ENCODE results near the gene SYVN1. TPM values are rescaled to one million over a fixed set of nuclear protein-coding genes. Genes with fewer than 3 reads are reported as not detected.
A peak's percentile ranks its signal among the peaks of the same experiment; 100 is the strongest.

SYVN1 gene
- total RNA-seq, 1 donor from 2014 or later: 68.1 TPM

DNA sequence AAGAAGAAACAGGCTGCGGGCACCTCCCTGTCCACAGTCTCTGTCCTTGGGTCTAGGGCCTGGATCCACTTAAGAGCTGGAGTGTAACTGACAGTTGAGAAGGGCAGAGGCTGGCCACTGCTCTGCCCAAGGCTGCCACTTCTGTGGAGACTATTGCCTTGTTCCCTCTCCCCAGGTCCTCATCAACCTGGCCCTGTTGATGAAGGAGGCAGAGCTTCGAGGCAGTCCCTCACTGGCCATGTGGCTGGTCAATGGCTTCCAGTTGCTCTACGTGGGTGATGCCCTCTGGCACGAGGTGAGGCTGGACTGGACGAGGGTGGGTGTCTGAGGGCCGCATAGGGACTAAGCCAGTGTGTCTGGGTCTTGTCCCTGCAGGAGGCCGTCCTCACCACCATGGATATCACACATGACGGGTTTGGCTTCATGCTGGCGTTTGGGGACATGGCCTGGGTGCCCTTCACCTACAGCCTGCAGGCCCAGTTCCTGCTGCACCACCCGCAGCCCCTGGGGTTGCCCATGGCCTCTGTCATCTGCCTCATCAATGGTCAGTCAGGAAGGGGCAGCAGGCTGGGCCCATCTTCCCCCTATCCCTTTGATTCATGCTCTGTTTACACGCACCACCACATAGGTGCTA lies 19.7 kb downstream of the SYVN1 start:
- intact Hi-C loops (cut with DNase I): no loop called here
- no peak overlapping the region for H3K4me3 ChIP-seq
- no peaks in the 10 kb centered on the region for H3K9me3 ChIP-seq
- H3K27ac ChIP-seq: no peak overlapping the region
- ATAC-seq (no peak), DNase-seq (no peak)
- peaks cover 50% of the 10 kb centered on the region for H3K4me1 ChIP-seq
- peaks cover 39% of the 10 kb centered on the region for H3K36me3 ChIP-seq
- TF ChIP-seq, protein P1, sequence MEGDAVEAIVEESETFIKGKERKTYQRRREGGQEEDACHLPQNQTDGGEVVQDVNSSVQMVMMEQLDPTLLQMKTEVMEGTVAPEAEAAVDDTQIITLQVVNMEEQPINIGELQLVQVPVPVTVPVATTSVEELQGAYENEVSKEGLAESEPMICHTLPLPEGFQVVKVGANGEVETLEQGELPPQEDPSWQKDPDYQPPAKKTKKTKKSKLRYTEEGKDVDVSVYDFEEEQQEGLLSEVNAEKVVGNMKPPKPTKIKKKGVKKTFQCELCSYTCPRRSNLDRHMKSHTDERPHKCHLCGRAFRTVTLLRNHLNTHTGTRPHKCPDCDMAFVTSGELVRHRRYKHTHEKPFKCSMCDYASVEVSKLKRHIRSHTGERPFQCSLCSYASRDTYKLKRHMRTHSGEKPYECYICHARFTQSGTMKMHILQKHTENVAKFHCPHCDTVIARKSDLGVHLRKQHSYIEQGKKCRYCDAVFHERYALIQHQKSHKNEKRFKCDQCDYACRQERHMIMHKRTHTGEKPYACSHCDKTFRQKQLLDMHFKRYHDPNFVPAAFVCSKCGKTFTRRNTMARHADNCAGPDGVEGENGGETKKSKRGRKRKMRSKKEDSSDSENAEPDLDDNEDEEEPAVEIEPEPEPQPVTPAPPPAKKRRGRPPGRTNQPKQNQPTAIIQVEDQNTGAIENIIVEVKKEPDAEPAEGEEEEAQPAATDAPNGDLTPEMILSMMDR (IDR thresholded peaks at IDR 0.05): no peak
- H3K27me3 ChIP-seq (ENCODE audit: low read depth): no peaks in the 10 kb centered on the region

DNA sequence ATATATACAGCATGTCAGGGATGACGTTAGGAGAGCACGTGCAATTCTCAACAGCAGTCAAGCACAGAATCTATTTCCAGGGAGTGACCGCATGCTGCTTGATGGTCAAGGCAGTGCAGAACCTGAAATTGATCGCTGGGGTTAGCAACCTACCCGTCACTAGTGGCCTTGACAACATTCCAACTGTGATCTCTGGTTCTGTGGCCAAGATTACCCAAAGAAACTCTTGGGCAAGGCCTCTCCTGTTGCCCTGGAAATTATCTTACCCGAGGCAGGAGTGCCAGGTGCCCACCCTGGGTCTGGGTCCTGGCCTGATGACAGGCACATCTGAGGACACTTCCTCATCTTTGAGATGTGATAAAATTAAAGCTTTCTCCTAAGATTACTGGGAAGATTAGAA lies 20.5 kb downstream of the SYVN1 start:
- no peak overlapping the region for H3K4me3 ChIP-seq
- H3K4me1 ChIP-seq: peaks cover 50% of the 10 kb centered on the region
- H3K9me3 ChIP-seq: no peaks in the 10 kb centered on the region
- no peak for ATAC-seq
- DNase-seq: no peak
- TF ChIP-seq, protein P1 (IDR thresholded peaks at IDR 0.05): no peak
- H3K36me3 ChIP-seq: peaks cover 39% of the 10 kb centered on the region
- intact Hi-C loops (cut with DNase I): no loop called here
- H3K27ac ChIP-seq: peak overlapping the region; percentile 74
- H3K27me3 ChIP-seq (ENCODE audit: low read depth): no peaks in the 10 kb centered on the region

DNA sequence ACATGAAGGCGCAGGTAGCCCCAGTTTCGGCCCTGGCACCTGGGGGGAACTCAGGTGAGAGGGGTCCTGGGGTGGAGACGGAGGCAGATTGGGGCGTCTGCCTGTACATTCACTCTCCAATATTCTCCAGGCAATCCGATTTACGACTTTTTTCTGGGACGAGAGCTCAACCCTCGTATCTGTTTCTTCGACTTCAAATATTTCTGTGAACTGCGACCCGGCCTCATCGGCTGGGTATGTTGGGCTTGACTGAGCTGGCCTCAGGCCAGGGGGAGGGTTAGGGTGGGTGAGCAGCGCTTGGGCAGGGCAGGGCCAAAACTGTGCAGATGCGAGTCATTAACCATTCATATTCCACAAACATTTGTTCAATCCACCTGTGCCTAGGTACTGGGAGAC lies 21.0 kb downstream of the SYVN1 start:
- peak overlapping the region; percentile 74 for H3K27ac ChIP-seq
- peaks cover 50% of the 10 kb centered on the region for H3K4me1 ChIP-seq
- intact Hi-C loops (cut with DNase I): no loop called here
- ATAC-seq: no peak
- peak overlapping the region; percentile 60 for H3K4me3 ChIP-seq
- no peak for DNase-seq
- no peaks in the 10 kb centered on the region for H3K9me3 ChIP-seq
- H3K27me3 ChIP-seq (ENCODE audit: low read depth): no peaks in the 10 kb centered on the region
- peaks cover 39% of the 10 kb centered on the region for H3K36me3 ChIP-seq
- TF ChIP-seq, protein P1 (IDR thresholded peaks at IDR 0.05): no peak

DNA sequence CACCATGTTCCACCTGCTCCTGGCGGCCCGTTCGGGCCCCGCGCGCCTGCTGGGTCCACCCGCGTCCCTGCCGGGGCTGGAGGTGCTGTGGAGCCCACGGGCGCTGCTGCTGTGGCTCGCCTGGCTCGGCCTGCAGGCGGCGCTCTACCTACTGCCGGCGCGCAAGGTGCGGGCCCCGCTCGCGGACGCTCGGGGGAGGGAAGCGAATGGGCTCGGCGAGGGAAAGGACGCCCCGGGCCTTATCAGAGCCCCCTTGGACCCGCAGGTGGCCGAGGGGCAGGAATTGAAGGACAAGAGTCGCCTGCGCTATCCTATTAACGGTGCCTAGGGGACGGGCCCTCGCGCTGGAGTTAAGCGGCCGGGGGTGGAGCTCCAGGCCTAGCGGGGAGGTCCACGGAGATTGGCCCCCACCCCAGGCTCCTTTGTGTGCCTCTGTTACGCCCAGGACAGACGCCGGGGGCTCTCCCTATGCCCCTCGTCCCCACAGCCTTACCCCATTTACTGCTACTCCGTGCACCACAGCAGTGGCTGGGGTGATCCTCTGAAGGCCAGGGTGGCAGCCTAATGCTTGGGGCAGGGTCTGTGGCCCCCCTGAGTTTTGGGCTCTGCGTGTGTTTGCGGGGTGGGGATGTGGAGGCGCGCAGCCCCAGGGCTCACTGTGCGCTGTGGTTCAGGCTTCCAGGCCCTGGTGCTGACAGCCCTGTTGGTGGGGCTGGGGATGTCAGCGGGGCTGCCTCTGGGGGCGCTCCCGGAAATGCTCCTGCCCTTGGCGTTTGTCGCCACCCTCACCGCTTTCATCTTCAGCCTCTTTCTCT lies 21.6 kb downstream of the SYVN1 start:
- TF ChIP-seq, protein P1 (IDR thresholded peaks at IDR 0.05): peak; percentile 92
- peak; percentile 77 to 80 for ATAC-seq
- Histone ChIP-seq H3K4me3 (peak overlapping the region; percentile 60), H3K36me3 (peaks cover 39% of the 10 kb centered on the region), H3K27ac (peak overlapping the region; percentile 74), H3K27me3 (ENCODE audit: low read depth) (no peaks in the 10 kb centered on the region), H3K4me1 (peaks cover 50% of the 10 kb centered on the region), H3K9me3 (no peaks in the 10 kb centered on the region)
- intact Hi-C loops (cut with DNase I): no loop called here
- DNase-seq: peak; percentile 83

DNA sequence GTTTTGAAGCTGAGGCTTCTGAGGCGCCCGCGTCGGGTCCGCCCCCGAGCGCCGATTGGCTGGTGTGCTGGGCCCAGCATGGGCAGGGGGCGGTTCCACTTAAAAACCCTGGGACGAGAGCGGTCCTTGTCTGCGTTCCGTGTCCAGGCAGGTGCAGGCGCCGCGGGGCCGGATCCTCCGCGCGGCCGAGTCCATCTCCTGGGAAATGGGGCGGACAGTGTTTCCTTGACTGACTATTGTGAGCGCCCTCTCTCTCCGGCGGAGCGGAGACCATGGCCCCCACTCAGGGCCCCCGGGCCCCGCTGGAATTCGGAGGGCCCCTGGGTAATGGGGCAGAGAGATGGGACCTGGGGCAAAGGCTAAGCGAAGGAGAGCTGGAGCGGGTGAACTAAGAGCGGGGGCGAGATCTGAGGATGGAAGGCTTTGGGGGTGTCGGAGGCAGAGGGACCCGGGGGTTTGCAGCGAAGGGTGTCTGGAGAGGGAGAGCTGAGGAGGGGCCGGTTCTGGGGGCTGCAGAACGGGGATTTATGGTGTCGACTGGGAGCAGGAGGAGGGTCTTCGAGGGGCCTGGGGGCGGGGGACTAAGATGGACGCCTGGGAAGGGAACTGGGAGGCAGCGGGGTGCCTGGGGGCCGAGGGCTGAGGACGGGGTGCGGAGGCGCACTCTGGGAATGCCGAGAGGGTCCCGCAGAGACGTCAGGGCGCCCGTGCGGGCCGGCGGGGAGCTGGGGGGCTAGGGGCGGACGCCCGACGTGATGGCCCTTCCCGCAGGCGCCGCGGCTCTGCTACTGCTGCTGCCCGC lies 22.4 kb downstream of the SYVN1 start, which contains the start of gene TM7SF2:
TM7SF2 (plus strand) TSS at position 129 of the 802 bp plus-strand sequence; CDS start at position 273, 144 bp downstream.
- ATAC-seq (peak; percentile 92 to 94), DNase-seq (peak; percentile 99)
- intact Hi-C loops (cut with DNase I): no loop called here
- no peaks in the 10 kb centered on the region for H3K9me3 ChIP-seq
- no peaks in the 10 kb centered on the region for H3K27me3 ChIP-seq (ENCODE audit: low read depth)
- peaks cover 48% of the 10 kb centered on the region for H3K4me1 ChIP-seq
- TF ChIP-seq, protein P1 (IDR thresholded peaks at IDR 0.05): no peak
- H3K36me3 ChIP-seq: peaks cover 45% of the 10 kb centered on the region
- H3K27ac ChIP-seq: peak within 1 kb of the TSS; percentile 74
- H3K4me3 ChIP-seq: peak within 1 kb of the TSS; percentile 60
